Ovary (tissue), 9 donors: ENCODE data around the gene OR4D5. TPM values are rescaled to one million over a fixed set of nuclear protein-coding genes. Genes with fewer than 3 reads are reported as not detected.

Source experiments
- DNase-seq, 5 donors: peaks; one replicate each; pipeline ENCODE4 v3.0.0-alpha.2; 2019 to 2020
- H3K27ac ChIP-seq, 2 donors: fragments of 200-600 bp; one replicate each; pipeline versions ENCODE4 v1.5.1 to v1.8.0; 2019 to 2022
- H3K27me3 ChIP-seq: fragments of 200-600 bp; one replicate; pipeline ENCODE4 v1.8.0; 2022
- H3K36me3 ChIP-seq: fragments of 200-600 bp; sonication (generic); one replicate; pipeline ENCODE4 v1.5.1; 2019
- H3K4me1 ChIP-seq: one replicate; pipeline ENCODE4 v1.8.1; 2013; ENCODE audit warnings: mild to moderate bottlenecking, moderate library complexity; ENCODE audit not compliant: insufficient read depth
- H3K4me3 ChIP-seq: fragments of 200-600 bp; sonication (generic); one replicate; pipeline ENCODE4 v1.5.1; 2017
- H3K9me3 ChIP-seq, 2 donors: fragments of 200-600 bp in 1 of 2; sonication (generic) in 1 of 2; one replicate each; pipeline versions ENCODE4 v1.5.1 to v1.8.1; 2013 to 2019; ENCODE audit warnings: mild to moderate bottlenecking in 1 of 2, moderate library complexity in 1 of 2
- CTCF ChIP-seq, 3 donors: fragments of 450-650 bp in 2 of 3; fragments of 200-600 bp in 1 of 3; IDR thresholded peaks; one replicate each; pipeline versions ENCODE4 v1.5.1 to v1.8.0; 2016 to 2022; ENCODE audit warnings: antibody characterized with exemption in 3 of 3, mild to moderate bottlenecking in 1 of 3
- EP300 ChIP-seq: sonication (generic); formaldehyde crosslinking; IDR thresholded peaks from one replicate; pipeline ENCODE4 v1.6.1; 2017; ENCODE audit warnings: antibody characterized with exemption
- POLR2A ChIP-seq: fragments of 450-650 bp; IDR thresholded peaks from one replicate; pipeline ENCODE4 v1.6.1; 2017; ENCODE audit warnings: antibody characterized with exemption, mild to moderate bottlenecking, moderate library complexity
- WGBS, 3 donors: extraction: QIAGEN DNeasy Blood & Tissue Kit in 1 of 3; methylation state at CpG; one replicate each; pipeline versions ENCODE4 v1.1.5 to v1.1.7; 2013 to 2017; 5-methylcytosine and 5-hydroxymethylcytosine counted together
- intact Hi-C, 4 donors: fragments of 100-400 bp; cut with DNase I; formaldehyde crosslinking; loops; one replicate each; pipeline versions ENCODE4 v1.11.0 to v1.15.1; 2022 to 2023
- polyA plus RNA-seq, 2 donors: library from polyadenylated mRNA; stranded (reverse); fragments of 200-250 nt in 1 of 2; fragments of 350-450 nt in 1 of 2; fragmentation: Illumina TruSeq in 1 of 2; extraction: RNeasy Lipid Tissue Mini Kit (QIAGEN cat#74804) in 1 of 2; gene quantifications; one replicate each; pipeline ENCODE4 v1.2.3, GENCODE V29; 2013 to 2014
- total RNA-seq, 7 donors: library from RNA; depleted of rRNA in 2 of 7; stranded (reverse); fragments of >200 nt in 2 of 7; fragmentation: NEBNext Ultra II Directional in 3 of 7; extraction: Animal tissue kit (Norgen Biotek cat#: 25700) in 3 of 7; gene quantifications; one replicate each; pipeline versions ENCODE4 v1.1.0 to v1.2.4, GENCODE V29; 2016 to 2023
- donor health status: DM: no; HTN: no; CAD: no; lungs with moderate emphysema.
- donor health status: DM: no; HTN: no; CAD: no.
- donor health status: Bipolar disorder and iron deficiency.
- donor health status: DM: yes; HTN: yes; CAD: no.
- donor health status: DM: no; HTN: no; CAD: no.
- donor health status: DM: yes; HTN: yes; CAD: no.

Gene OR4D5
- total and polyA plus RNA-seq, 9 donors = 0.46 TPM; not detected in 8

- Histone ChIP-seq H3K27ac (no peak overlapping the region), H3K27me3 (no peaks in the 10 kb centered on the region), H3K4me3 (no peak overlapping the region), H3K9me3 (no peaks in the 10 kb centered on the region), H3K4me1 (peaks cover 3% of the 10 kb centered on the region), H3K36me3 (no peaks in the 10 kb centered on the region)
- DNase-seq = no peak
- 71 to 82% (median 74%) methylated on average over 2 of the region's 2 CpGs for WGBS, 3 donors
- no peak for TF ChIP-seq POLR2A
- TF ChIP-seq CTCF (IDR thresholded peaks at IDR 0.05) = no peak
- TF ChIP-seq EP300 = no peak
- intact Hi-C loops = no loop called here
These were observed 35.5 kb upstream of the OR4D5 start for GRCh38 chr11:123903932-123904331.

GRCh38 chr11:123904932-123905331, 34.5 kb upstream of the OR4D5 start:
- Histone ChIP-seq H3K4me3 (no peak overlapping the region), H3K4me1 (peaks cover 1% of the 10 kb centered on the region), H3K9me3 (no peaks in the 10 kb centered on the region), H3K36me3 (no peaks in the 10 kb centered on the region), H3K27ac (no peak overlapping the region), H3K27me3 (no peaks in the 10 kb centered on the region)
- no peak for DNase-seq
- intact Hi-C loops = no loop called here
- WGBS, 3 donors = 5 to 35% (median 11%) methylated on average over 3 of the region's 3 CpGs
- TF ChIP-seq POLR2A (no peak), EP300 (no peak), CTCF (IDR thresholded peaks at IDR 0.05) (no peak)

GRCh38 chr11:123905826-123906225, 33.6 kb upstream of the OR4D5 start:
- WGBS, 3 donors = 13 to 29% (median 13%) methylated on average over 3 of the region's 3 CpGs
- TF ChIP-seq CTCF (IDR thresholded peaks at IDR 0.05) (no peak), EP300 (no peak), POLR2A (no peak)
- DNase-seq = no peak
- Histone ChIP-seq H3K4me3 (no peak overlapping the region), H3K4me1 (peaks cover 1% of the 10 kb centered on the region), H3K27me3 (no peaks in the 10 kb centered on the region), H3K36me3 (no peaks in the 10 kb centered on the region), H3K27ac (no peak overlapping the region), H3K9me3 (no peaks in the 10 kb centered on the region)
- intact Hi-C loops = no loop called here

- WGBS, 3 donors = 64 to 73% (median 67%) methylated on average over 3 of the region's 3 CpGs
- no peak overlapping the region for H3K4me3 ChIP-seq
- DNase-seq = no peak
- H3K9me3 ChIP-seq = no peaks in the 10 kb centered on the region
- TF ChIP-seq CTCF (IDR thresholded peaks at IDR 0.05) (no peak), EP300 (no peak), POLR2A (no peak)
- H3K27me3 ChIP-seq = no peaks in the 10 kb centered on the region
- intact Hi-C loops = no loop called here
- H3K4me1 ChIP-seq = no peaks in the 10 kb centered on the region
- H3K27ac ChIP-seq = no peak overlapping the region
- H3K36me3 ChIP-seq = no peaks in the 10 kb centered on the region
These were observed 18.5 kb upstream of the OR4D5 start for GRCh38 chr11:123920943-123921342.

- 73 to 89% (median 85%) methylated on average over 1 of the region's 1 CpG for WGBS, 3 donors
- intact Hi-C loops = no loop called here
- H3K4me3 ChIP-seq = no peak overlapping the region
- TF ChIP-seq POLR2A = no peak
- TF ChIP-seq CTCF (IDR thresholded peaks at IDR 0.05) = no peak
- TF ChIP-seq EP300 = no peak
- H3K27ac ChIP-seq = no peak overlapping the region
- no peaks in the 10 kb centered on the region for H3K9me3 ChIP-seq
- H3K36me3 ChIP-seq = no peaks in the 10 kb centered on the region
- no peaks in the 10 kb centered on the region for H3K4me1 ChIP-seq
- no peaks in the 10 kb centered on the region for H3K27me3 ChIP-seq
- no peak for DNase-seq
These were observed 15.4 kb upstream of the OR4D5 start for GRCh38 chr11:123924027-123924426.
